GM12875 (cell line): Measurements from ENCODE around the gene PRRC1.

ENCODE experiments used
- H3K4me3 ChIP-seq: one replicate; pipeline ENCODE4 v1.5.1; 2011; ENCODE audit warnings: low read depth, low read length, control low read depth
- TF ChIP-seq, protein P1 (sequence below): IDR thresholded peaks from 2 replicates; pipeline ENCODE4 v1.5.1; 2011; ENCODE audit warnings: low read depth, mild to moderate bottlenecking, control low read depth, inconsistent platforms, low read length, moderate library complexity, borderline replicate concordance; ENCODE audit not compliant: insufficient read depth

PRRC1 gene

DNA sequence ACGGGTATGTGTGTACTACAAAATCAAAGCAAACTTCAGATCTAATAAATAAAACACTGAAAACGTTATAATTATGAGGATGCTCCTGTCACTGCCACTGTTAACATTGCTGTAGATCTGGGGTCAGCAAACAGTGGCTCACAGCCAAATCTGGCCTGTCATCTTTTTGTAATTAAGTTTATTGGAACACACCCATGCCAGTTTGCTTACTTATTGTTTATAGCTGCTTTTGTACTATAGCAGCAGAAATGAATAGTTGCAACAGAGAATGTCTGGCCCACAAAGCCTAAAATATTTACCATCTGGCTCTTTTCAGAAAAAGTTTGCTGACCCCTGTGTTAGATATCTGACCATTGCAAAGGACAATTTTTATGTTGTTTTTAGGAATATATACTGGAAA, 32.1 kb downstream of the PRRC1 start:
- H3K4me3 ChIP-seq = no peak overlapping the region
- TF ChIP-seq, protein P1, sequence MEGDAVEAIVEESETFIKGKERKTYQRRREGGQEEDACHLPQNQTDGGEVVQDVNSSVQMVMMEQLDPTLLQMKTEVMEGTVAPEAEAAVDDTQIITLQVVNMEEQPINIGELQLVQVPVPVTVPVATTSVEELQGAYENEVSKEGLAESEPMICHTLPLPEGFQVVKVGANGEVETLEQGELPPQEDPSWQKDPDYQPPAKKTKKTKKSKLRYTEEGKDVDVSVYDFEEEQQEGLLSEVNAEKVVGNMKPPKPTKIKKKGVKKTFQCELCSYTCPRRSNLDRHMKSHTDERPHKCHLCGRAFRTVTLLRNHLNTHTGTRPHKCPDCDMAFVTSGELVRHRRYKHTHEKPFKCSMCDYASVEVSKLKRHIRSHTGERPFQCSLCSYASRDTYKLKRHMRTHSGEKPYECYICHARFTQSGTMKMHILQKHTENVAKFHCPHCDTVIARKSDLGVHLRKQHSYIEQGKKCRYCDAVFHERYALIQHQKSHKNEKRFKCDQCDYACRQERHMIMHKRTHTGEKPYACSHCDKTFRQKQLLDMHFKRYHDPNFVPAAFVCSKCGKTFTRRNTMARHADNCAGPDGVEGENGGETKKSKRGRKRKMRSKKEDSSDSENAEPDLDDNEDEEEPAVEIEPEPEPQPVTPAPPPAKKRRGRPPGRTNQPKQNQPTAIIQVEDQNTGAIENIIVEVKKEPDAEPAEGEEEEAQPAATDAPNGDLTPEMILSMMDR = no peak

DNA sequence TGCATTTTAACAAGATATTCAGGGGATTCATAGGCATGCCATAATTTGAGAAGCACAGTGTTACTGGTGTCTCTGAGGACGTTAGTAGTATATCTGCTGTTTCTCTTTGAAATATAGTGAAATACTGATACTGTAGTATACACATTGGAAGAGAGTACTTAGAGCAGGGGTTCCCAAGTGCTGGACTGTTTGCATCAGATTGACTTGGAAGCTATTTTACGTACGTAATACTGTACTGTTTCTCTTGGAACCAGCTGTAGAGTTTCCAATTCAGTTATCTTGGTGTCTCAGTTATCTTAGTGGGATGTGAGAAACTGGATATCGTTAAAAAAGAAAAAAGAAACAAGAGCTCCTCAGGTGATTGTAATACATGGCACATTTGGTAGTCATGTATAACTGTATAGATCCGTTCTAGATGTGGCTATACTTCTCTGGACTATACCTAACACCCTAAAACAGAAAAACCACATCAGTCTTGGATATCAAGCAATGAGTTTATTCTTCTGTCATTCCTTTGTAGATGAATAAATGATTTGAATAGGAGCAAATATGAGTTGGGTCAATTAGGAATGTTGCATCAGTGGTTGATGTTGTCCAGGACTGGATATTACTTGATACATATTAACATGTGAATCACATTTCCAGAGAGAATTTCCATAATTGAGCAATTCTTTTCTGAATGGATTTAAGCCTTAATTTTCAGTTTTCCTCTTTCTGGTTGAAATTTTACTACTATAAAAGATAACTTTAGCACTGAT, 33.4 kb downstream of the PRRC1 start:
- TF ChIP-seq, protein P1 = no peak
- H3K4me3 ChIP-seq = no peak overlapping the region

DNA sequence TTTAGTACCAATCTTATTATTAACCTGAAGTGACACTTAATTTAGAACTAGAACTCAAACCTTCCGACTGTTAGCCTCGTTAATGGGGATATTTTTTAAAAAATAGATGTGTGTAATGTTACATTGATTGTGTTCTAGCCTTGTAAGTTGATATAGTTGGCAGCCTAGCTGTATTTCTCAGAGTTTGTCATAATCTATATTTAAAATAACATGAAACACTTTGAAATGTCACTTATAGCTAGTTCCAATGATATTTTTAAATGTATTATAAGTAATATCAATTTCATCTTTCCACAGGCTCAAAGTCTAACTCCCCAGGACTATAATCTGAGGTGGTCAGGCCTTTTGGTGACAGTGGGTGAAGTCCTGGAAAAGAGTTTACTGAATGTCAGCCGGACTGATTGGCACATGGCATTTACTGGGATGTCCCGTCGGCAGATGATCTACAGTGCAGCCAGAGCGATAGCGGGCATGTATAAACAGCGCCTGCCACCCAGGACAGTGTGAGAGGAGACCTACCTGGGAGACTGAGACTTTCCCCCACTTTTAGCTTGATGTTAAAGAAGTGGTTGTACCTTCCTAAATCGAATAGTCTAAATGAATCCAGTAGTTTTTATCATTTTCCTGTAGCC, 34.1 kb downstream of the PRRC1 start:
- TF ChIP-seq, protein P1 = no peak
- no peak overlapping the region for H3K4me3 ChIP-seq

DNA sequence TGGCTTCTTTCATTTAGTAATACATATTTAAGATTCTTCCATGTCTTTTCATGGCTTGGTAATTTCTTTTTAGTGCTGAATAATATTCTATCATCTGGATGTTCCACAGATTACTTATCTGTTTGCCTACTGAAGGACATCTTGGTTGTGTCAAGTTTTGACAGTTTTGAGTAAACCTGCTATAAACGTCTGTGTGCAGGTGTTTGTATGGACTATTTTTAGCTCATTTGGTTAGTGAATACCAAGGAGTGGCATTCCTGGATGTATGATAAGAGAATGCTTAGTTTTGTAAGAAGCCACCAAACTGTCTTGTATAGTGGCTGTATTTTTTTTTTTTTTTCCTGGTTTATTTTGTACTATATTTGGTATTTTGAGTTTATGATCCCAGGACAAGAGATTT, 38.4 kb downstream of the PRRC1 start:
- TF ChIP-seq, protein P1 = no peak
- H3K4me3 ChIP-seq = no peak overlapping the region

DNA sequence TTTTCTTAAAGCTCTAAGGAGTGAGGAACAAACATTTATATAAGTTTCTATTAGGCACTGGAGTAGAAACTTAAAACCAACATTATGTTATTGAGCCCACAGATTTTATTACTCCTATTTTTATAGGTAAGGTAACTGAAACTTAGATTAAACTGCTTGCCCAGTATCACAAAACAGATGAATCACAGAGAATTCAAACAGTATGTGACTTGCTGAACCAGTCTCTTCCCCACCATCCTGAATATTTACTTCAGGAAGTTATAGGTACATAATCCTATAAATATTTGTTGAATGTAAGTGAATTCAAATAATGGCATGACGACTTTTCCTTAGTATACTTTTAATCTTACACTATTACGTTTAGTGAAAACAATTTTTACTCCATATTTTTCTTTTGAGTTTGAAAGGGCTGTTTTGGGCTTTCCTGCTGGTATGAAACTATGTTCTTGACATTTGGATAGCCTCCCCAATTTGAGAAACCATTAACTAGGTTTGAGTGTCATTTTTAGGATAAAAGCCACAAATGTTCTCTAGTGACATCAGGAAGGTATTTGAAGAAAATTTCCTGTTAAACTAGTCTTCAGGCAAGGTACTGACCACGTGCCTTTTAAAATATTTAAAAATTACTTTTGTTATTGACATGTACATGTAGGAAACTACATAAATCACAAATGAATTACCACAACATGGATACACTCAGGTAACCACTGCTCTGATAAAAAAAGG, 39.3 kb downstream of the PRRC1 start:
- no peak overlapping the region for H3K4me3 ChIP-seq
- TF ChIP-seq, protein P1 = no peak

DNA sequence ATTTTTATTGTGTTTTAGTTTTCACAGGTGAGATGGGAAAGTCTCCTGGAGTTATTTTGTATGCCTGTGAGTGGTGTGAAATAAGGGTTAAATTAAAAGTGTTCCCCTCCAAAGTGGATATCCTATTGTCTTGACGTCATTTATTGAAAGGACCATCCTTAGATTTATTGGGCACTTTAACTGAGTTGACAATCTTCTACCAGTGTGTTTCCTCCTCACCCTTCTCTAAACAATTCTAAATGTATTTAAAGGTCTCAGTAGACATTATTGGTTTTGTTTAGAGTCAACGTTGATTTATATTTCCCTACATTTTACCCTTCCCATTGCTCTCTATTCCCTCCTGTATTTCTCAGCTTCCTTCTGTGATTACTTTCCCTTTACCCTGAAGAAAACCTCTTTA, 40.8 kb downstream of the PRRC1 start:
- TF ChIP-seq, protein P1 = no peak
- no peak overlapping the region for H3K4me3 ChIP-seq
